ENCODE results near the gene POLR2B. TPM values are rescaled to one million over a fixed set of nuclear protein-coding genes. Genes with fewer than 3 reads are reported as not detected.
A peak's percentile ranks its signal among the peaks of the same experiment; 100 is the strongest.
"Not testable (repeated sequence)": the region's sequence is repeated elsewhere in the genome, so short reads cannot be mapped to it uniquely, and the experiment has no call there.

Gene POLR2B
- total RNA-seq, 1 donor from 2014 or later, result 154 TPM

DNA sequence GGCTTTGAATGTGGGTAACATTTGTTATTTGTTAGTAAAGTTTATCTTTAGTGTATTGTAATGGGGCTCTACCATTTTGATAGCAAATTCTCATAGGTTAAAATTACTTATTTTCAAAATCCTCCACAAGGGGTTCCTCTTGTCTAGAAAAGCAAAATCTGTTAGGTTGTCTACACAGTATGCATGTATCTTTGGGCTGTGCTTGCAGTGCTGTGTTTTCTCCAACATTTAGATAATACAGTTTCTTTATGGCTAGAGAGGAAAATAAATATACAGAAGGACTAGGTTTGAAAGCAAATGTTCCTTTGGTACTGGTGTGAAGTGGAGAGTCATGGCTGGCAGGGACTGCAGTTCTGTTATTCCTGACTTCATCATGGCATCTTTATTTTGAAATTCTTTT lies 40.3 kb downstream of the POLR2B start:
- intact Hi-C loops (cut with micrococcal nuclease), result no loop called here
- Mint-ChIP-seq H3K4me1 (no peaks in the 10 kb centered on the region), H3K9me3 (no peaks in the 10 kb centered on the region), H3K27ac (no peak overlapping the region), H3K4me3 (no peak overlapping the region), H3K27me3 (no peaks in the 10 kb centered on the region), H3K36me3 (ENCODE audit: low read depth) (peaks cover 72% of the 10 kb centered on the region)
- DNase-seq, result no peak

DNA sequence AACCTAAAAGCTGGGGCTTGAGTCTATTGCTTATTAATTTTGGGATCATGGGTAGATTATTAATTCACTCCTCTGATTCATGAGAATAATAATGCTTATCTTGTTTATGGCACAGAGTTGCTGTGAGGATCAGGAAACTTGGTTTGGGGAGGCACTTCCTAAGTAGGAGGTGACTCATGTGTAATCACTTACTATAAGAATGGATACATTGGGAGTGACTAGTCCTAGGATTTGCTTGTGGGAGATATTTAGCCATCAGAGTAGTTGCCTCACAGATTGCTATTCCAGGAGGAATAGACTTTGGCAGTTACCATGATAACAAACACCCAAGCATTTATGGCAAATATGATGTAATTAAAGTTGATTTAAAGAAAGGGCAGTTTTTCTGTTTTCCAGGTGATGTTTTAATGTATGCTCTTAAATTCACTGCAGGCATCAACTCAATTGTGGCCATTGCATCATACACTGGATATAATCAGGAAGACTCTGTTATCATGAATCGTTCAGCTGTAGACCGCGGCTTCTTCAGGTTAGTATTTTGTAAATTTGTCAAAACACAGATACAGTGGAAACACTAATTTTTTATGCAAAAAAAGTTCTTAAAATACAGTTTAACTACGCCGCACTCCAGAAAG lies 41.9 kb downstream of the POLR2B start:
- Mint-ChIP-seq H3K4me1 (no peaks in the 10 kb centered on the region), H3K4me3 (no peak overlapping the region), H3K36me3 (ENCODE audit: low read depth) (peaks cover 77% of the 10 kb centered on the region), H3K27me3 (no peaks in the 10 kb centered on the region), H3K9me3 (no peaks in the 10 kb centered on the region), H3K27ac (no peak overlapping the region)
- no peak for DNase-seq
- intact Hi-C loops (cut with micrococcal nuclease), result no loop called here

DNA sequence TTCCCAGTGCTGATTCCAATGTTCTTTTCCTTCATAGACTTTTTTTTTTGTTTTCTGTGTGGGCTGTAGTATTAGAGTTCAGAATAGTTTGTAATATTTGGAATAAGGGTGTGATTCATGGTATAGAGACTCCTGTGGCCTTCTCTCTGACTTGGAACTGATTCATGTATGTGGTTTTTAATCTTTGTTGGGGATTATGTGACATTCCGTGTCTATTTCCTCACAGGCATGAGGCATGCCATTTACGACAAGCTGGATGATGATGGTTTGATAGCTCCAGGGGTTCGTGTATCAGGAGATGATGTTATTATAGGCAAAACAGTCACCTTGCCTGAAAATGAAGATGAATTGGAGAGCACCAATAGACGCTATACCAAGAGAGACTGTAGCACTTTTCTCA lies 44.4 kb downstream of the POLR2B start:
- no peak for DNase-seq
- Mint-ChIP-seq H3K4me3 (no peak overlapping the region), H3K4me1 (no peaks in the 10 kb centered on the region), H3K9me3 (no peaks in the 10 kb centered on the region), H3K27me3 (no peaks in the 10 kb centered on the region), H3K27ac (no peak overlapping the region), H3K36me3 (ENCODE audit: low read depth) (peaks cover 76% of the 10 kb centered on the region)
- intact Hi-C loops (cut with micrococcal nuclease), result no loop called here

GRCh38 chr4:57034520-57034919 lies 55.8 kb downstream of the POLR2B start:
- Mint-ChIP-seq H3K27ac (no peak overlapping the region), H3K36me3 (ENCODE audit: low read depth) (peaks cover 18% of the 10 kb centered on the region), H3K27me3 (peaks cover 10% of the 10 kb centered on the region), H3K9me3 (no peaks in the 10 kb centered on the region), H3K4me3 (no peak overlapping the region), H3K4me1 (no peaks in the 10 kb centered on the region)
- intact Hi-C loops (cut with micrococcal nuclease), result no loop called here
- no peak for DNase-seq

- no peak overlapping the region for H3K4me3 Mint-ChIP-seq
- DNase-seq, result peak; percentile 68
- H3K36me3 Mint-ChIP-seq (ENCODE audit: low read depth), result no peaks in the 10 kb centered on the region
These were observed 59.4 kb downstream of the POLR2B start for GRCh38 chr4:57037982-57038604.

GRCh38 chr4:57039345-57039744 lies 60.6 kb downstream of the POLR2B start:
- DNase-seq, result no peak
- H3K36me3 Mint-ChIP-seq (ENCODE audit: low read depth), result no peaks in the 10 kb centered on the region
- no peaks in the 10 kb centered on the region for H3K4me1 Mint-ChIP-seq
- no peak overlapping the region for H3K4me3 Mint-ChIP-seq
- H3K27me3 Mint-ChIP-seq, result peaks cover 12% of the 10 kb centered on the region
- intact Hi-C loops (cut with micrococcal nuclease), result no loop called here
- H3K27ac Mint-ChIP-seq, result no peak overlapping the region
- no peaks in the 10 kb centered on the region for H3K9me3 Mint-ChIP-seq

More at GRCh38 chr4:57037982-57038604, 59.4 kb downstream of the POLR2B start:
- intact Hi-C loops (cut with micrococcal nuclease), result no loop called here
- peaks cover 12% of the 10 kb centered on the region for H3K27me3 Mint-ChIP-seq
- no peak overlapping the region for H3K27ac Mint-ChIP-seq
- no peaks in the 10 kb centered on the region for H3K9me3 Mint-ChIP-seq
- no peaks in the 10 kb centered on the region for H3K4me1 Mint-ChIP-seq

DNA sequence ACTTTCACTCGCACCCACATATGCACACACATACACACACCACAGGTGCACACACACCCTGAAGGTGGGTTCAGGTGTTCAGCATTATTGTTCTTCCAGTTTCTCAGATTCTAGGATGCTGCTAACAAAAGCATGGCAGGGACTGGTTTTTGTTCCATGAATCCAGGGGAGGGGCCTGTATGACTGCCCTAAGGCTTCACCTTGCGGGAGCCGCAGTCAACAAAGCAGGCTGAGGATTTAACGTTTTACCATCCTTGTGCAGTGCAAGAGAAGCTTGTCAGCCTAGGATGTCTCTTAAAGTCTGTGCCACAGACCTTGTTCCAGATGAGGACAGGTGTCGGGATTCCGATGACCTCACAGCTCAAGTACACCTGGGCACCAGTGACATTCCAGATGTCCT lies 61.8 kb downstream of the POLR2B start:
- H3K4me3 Mint-ChIP-seq, result no peak overlapping the region
- no peaks in the 10 kb centered on the region for H3K36me3 Mint-ChIP-seq (ENCODE audit: low read depth)
- DNase-seq, result no peak
- H3K9me3 Mint-ChIP-seq, result no peaks in the 10 kb centered on the region
- no peak overlapping the region for H3K27ac Mint-ChIP-seq
- peaks cover 12% of the 10 kb centered on the region for H3K27me3 Mint-ChIP-seq
- no peaks in the 10 kb centered on the region for H3K4me1 Mint-ChIP-seq
- intact Hi-C loops (cut with micrococcal nuclease), result no loop called here

DNA sequence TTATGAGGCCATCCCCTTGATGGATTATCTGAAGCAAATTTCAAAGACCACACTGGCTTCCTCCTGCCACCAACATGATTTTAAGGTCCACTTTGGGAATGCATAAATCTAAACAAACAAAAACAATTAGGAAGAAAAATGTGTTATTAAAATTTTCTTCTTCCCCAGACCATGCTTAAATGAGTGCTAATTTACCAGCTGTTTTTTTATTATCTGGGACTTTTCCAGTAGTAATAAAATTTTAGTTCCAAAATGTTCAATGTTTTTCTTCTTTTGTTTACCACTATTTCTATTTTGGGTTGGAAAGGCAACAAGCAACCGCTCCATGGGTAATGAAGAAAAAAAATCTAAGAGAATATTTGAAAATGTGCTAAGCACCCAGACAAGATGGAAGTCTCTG lies 62.3 kb downstream of the POLR2B start:
- Mint-ChIP-seq H3K4me1 (no peaks in the 10 kb centered on the region), H3K27me3 (peaks cover 13% of the 10 kb centered on the region), H3K4me3 (no peak overlapping the region), H3K27ac (no peak overlapping the region), H3K9me3 (no peaks in the 10 kb centered on the region), H3K36me3 (ENCODE audit: low read depth) (no peaks in the 10 kb centered on the region)
- no peak for DNase-seq
- intact Hi-C loops (cut with micrococcal nuclease), result no loop called here

DNA sequence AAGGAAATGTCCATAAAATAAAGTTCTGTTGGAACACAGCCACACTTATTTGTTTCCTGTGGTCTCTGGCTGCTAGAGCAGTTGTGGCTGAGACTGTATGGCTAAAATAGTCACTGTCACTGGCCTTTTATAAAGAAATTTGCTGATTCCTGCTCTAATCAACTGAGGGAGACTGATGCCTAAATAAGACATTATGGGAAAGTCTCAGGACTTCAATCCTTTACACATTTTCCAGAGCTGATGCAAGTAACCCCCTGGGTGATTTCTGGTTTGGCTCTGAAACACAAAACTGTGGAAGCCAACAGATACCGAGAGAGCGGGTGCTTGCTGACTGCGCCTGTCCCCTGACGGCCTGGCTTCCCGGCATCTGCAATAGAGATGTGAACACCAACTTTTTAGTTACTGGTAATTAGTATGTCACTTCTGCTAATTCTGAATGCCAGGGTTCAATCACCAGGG lies 64.0 kb downstream of the POLR2B start:
- DNase-seq, result no peak
- Mint-ChIP-seq H3K4me3 (no peak overlapping the region), H3K27ac (no peak overlapping the region), H3K9me3 (no peaks in the 10 kb centered on the region), H3K27me3 (peaks cover 20% of the 10 kb centered on the region), H3K36me3 (ENCODE audit: low read depth) (no peaks in the 10 kb centered on the region), H3K4me1 (no peaks in the 10 kb centered on the region)
- intact Hi-C loops (cut with micrococcal nuclease), result no loop called here

DNA sequence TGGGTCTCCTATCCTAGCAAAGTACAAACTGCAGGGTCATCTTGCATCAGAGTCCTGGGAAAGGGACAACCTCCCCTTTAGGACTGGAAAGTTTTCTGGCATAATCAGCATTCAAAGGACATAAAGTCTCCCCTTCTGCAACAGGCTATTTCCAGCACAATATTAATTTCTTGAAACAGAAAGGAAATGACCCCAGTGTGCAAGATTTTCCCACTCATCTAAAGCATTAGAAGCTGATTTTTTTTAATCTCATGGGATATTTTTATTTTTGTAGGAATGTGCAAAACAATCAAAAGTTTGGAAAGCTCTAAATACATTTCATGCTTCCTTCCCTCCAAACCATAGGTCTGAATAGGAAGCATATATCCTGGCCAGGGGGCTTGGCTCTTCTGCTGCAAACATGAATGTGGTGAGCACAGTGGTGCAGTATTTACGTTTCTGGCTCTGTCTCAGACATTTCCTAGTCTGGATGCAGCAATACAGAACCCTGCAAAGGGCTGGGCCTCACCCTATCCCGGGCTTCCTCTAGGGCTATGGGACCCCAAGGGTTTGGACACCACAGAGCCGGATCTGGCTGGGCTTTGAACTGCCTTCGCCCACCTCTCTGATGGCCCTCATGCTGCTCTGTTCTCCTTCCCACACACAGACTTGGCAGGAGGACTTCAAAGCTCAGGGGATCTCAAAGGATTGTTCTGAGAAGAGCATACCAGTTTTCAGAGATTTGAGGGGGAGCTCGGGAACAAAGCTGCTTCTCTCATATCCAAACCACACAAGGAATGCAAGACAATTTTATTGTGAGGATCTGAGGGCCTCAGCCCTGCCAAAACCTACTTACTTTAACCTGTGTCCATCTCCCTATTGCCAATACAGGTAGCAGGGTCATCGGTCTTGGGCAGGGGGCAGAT lies 64.9 kb downstream of the POLR2B start:
- no peak overlapping the region for H3K27ac Mint-ChIP-seq
- no peaks in the 10 kb centered on the region for H3K9me3 Mint-ChIP-seq
- DNase-seq, result no peak
- intact Hi-C loops (cut with micrococcal nuclease), result no loop called here
- H3K27me3 Mint-ChIP-seq, result peaks cover 16% of the 10 kb centered on the region
- H3K36me3 Mint-ChIP-seq (ENCODE audit: low read depth), result no peaks in the 10 kb centered on the region
- H3K4me3 Mint-ChIP-seq, result no peak overlapping the region
- no peaks in the 10 kb centered on the region for H3K4me1 Mint-ChIP-seq

DNA sequence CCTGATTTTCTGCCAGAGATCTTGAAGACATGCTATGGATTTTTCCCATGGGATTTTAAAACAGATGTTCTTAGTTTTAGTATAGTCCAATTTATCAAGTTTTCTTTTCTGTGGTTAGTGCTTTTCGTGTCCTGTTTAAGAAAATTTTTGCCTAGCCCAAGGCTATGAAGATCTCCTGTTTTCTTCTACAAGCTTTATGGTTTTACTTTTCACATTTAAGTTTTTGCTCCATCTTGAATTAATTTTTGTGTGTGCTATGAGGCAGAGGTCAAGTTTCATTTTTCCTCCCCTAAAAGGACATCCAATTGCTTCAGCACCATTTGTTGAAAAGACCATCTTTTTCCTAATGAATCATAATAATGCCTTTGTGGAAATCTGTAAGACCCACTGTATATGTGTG lies 65.6 kb downstream of the POLR2B start:
- Mint-ChIP-seq H3K4me1 (no peaks in the 10 kb centered on the region), H3K9me3 (no peaks in the 10 kb centered on the region), H3K27me3 (peaks cover 14% of the 10 kb centered on the region), H3K4me3 (no peak overlapping the region), H3K27ac (no peak overlapping the region), H3K36me3 (ENCODE audit: low read depth) (no peaks in the 10 kb centered on the region)
- intact Hi-C loops (cut with micrococcal nuclease), result no loop called here
- no peak for DNase-seq

- no peaks in the 10 kb centered on the region for H3K9me3 Mint-ChIP-seq
- intact Hi-C loops (cut with micrococcal nuclease), result no loop called here
- H3K36me3 Mint-ChIP-seq (ENCODE audit: low read depth), result no peaks in the 10 kb centered on the region
- H3K27me3 Mint-ChIP-seq, result peaks cover 12% of the 10 kb centered on the region
- H3K4me1 Mint-ChIP-seq, result no peaks in the 10 kb centered on the region
- H3K27ac Mint-ChIP-seq, result no peak overlapping the region
- no peak overlapping the region for H3K4me3 Mint-ChIP-seq
- DNase-seq, result no peak
These were observed 66.3 kb downstream of the POLR2B start for GRCh38 chr4:57044996-57045395.

DNA sequence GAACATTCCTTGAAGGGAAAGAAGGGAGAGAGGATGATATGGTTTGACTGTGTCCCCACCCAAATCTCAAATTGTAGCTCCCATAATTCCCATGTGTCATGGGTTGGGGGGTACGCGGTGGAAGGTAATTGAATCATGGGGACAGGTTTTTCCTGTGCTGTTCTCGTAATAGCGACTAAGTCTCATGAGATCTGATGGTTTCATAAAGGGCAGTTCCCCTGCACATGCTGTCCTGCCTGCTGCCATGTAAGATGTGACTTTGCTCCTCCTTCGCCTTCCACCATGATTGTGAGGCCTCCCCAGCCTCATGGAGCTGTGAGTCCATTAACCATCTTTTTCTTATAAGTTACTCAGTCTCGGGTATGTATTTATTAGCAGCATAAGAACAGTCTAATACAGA lies 68.3 kb downstream of the POLR2B start:
- DNase-seq; H3K27ac Mint-ChIP-seq; intact Hi-C loops (cut with micrococcal nuclease); H3K4me3 Mint-ChIP-seq; H3K4me1 Mint-ChIP-seq; H3K9me3 Mint-ChIP-seq; H3K36me3 Mint-ChIP-seq (ENCODE audit: low read depth): not testable (repeated sequence)
- peaks cover 10% of the 10 kb centered on the region for H3K27me3 Mint-ChIP-seq

- Mint-ChIP-seq H3K9me3 (no peaks in the 10 kb centered on the region), H3K36me3 (ENCODE audit: low read depth) (no peaks in the 10 kb centered on the region), H3K4me3 (no peak overlapping the region)
These were observed 70.1 kb downstream of the POLR2B start for GRCh38 chr4:57048590-57049304.

More at GRCh38 chr4:57048590-57049304, 70.1 kb downstream of the POLR2B start:
- H3K27ac Mint-ChIP-seq, result no peak overlapping the region
- no peaks in the 10 kb centered on the region for H3K4me1 Mint-ChIP-seq
- no peak for DNase-seq
- intact Hi-C loops (cut with micrococcal nuclease), result no loop called here
- peaks cover 10% of the 10 kb centered on the region for H3K27me3 Mint-ChIP-seq

All from activated CD4-positive, alpha-beta T cell treated with anti-CD3 and anti-CD28 coated beads, Interleukin-2, amount 10 ng/mL, durations not matched to agents 24 days and 14 days (primary cell).